Stimulated activated CD4-positive, alpha-beta T cell treated with anti-CD3 and anti-CD28 coated beads, Interleukin-15, amount 100 ng/mL, for 48 hours (primary cell): ENCODE data around the gene C22orf23.
"Not testable (repeated sequence)": the region's sequence is repeated elsewhere in the genome, so short reads cannot be mapped to it uniquely, and the experiment has no call there.

Experiments
- DNase-seq, 2 donors: peaks; one replicate each; pipeline ENCODE4 v3.0.0-alpha.2; 2020; ENCODE audit warnings: low read depth in 2 of 2

The C22orf23 gene

DNA sequence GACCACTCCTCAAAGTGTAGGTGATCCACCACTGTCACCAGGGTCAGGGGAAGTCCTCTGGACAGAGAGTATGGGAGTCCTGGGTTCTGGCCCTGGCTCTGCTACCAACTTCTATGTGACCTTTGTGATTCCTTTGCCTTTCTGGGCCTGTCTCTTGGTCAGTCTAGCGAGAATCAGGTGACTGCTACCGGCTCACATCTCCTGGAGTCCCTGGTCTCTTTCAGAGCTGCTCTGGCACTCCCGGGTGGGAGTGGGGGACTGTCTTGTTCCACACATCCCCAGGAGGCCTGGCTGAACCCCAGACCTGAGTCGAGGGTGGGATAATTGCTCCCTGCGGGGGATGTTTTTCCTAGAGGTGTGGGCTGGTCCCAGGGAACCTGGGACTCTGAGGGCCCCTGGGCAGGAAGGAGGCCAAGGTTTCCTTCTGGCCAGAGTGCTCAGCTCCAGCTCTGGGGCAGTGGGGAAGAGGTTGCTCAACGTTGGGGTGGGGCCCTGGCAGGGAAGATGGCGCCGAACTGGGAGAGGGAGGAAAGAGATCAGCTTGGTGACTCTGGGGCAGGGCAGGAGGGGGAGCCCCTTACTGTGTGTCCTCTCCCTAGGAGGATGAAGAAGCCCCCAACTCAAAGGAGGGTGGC lies 28.9 kb upstream of the C22orf23 start:
- DNase-seq = no peak

GRCh38 chr22:37981282-37982011 lies 28.0 kb upstream of the C22orf23 start:
- no peak for DNase-seq

- no peak for DNase-seq
These were observed 26.4 kb upstream of the C22orf23 start for GRCh38 chr22:37979782-37980181.

DNA sequence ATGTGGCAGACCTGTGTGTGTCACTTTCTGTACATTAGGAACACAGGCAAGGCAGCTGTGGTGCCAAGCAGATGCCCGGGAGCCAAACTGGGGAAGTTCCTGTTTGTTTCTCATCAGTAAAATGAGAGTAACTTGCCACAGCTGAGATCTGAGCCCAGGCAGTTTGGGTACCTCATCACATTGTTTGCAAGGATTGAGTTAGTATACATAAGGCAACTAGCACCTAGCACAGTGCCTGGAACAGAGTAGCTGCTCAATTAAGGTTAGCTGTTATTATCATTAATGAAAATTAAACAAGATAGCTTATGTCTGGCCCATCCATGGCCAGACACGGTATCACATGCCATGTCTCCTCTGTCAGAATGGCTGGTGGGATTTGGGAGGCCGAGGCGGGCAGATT lies 23.1 kb upstream of the C22orf23 start:
- DNase-seq = no peak

GRCh38 chr22:37976022-37976421 lies 22.6 kb upstream of the C22orf23 start:
- DNase-seq = not testable (repeated sequence)

DNA sequence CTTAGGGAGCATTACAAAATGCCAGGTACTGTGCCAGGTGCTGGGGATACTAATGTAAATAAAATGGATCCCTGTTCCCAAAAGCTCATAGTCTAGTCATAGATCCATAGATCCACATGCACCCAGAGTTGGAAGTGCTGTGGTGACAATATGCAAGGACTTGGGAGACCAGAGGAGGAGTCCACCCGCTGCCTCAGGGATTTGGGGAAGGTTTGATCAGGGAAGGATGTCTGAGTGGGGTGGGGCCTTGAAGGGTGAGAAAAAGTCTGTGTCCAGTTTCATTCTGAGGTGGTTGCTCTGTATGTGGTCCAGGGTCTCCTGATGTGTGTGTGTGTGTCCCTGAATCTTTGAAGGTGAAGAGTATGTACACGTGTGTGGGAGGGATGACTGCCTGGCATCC lies 21.8 kb upstream of the C22orf23 start:
- DNase-seq = no peak

DNA sequence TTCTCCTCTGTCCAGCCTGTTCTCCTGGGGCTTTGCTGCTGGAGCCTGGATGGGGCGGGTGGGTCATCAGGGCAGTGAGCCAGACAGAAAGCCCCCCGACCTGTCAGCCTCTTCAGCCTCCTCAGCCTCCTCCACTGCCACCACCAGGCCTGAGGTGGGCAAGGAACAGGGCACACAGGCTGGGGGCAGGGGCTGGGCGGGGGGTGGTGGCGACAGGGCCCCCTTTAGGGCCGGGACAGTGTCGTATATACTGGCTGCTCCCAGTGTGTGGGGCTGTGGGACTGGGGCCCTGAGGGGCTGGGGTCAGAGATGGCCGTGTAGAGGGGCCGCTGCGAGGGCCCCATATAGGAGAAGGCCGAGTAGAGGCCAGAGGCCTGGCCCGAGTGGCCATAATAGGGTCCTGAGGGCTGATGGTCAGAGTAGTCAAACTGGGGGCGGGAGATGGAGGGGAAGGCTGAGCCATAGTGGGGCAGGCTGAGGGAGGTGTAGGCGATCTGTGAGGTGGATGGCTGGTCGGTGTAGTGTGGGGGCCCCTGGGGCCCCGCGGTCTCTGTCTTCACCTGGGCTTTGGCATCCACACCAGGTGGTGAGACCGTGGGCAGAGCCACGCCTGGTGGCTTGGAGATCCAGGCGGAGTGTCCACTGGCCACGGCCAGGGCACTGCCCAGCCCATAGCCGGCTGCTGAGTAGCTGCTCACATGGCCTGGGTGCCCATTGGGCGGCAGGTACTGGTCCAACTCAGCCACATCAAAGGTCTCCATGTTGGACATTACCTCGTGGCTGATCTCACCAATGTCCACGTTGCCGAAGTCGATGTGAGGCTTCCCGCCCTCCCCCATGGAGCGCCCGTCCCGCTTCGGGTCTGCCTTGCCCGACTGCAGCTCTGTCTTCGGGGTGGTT lies 20.1 kb upstream of the C22orf23 start:
- DNase-seq = no peak

DNA sequence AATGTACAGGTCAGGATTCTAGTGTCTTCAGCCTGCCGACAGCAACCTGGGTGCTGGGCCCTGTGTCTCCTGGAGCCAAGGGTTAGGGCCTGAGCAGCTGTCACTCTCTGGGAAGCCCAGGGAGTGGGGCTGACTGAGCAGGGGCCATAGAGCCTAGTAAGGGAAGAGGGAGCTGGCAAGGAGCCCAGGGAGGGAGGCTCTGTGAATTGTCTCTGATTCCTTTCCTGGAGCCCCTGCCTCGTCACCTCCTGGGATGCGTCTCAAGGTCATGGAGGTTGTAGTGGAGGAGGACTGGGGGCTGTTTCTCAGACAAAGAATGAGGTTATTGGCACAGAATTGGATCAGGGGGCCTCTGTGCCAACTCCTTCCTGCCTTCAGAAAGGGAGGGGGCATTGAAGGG lies 19.1 kb upstream of the C22orf23 start:
- no peak for DNase-seq

GRCh38 chr22:37971475-37972434 lies 18.4 kb upstream of the C22orf23 start:
- no peak for DNase-seq

GRCh38 chr22:37970864-37971263 lies 17.5 kb upstream of the C22orf23 start:
- no peak for DNase-seq

DNA sequence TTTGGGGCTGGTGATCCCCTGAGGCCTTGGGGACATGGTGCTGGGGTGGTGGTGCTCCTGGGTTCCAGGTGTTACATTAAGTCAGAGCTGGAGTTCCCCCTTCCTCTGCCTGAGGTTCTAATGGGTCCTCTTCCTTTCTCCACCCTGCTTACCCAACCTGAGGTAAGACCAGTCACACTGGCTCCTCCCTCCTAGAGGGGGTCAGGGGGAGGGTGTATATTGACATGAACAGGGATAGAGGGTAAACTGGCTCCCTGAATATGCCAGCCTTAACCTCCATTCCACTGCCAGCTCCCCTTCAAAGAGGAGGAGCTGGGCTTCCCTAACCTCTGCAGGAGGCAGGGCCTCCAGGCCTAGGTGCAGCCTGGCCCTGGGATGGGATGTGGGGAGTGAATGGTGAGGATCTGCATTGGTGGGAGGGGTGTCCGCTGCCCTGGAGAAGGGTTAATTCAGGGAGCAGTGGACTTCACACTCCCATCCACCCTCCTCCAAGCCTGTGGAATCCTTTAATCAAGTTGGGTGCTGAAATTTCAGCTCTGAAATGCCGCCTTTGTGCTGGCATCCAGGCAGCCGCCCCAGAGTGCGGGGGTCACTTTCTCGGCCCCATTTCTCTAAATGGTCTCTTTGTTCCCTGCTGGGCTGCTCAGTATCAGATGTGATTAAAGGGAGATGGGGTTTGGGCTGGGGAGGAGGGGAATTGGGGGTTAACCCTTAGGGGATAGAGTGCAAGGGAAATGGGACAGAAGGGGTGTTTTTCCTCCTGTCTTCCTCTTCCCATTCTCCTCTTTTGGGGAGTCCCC lies 15.3 kb upstream of the C22orf23 start:
- DNase-seq = no peak

DNA sequence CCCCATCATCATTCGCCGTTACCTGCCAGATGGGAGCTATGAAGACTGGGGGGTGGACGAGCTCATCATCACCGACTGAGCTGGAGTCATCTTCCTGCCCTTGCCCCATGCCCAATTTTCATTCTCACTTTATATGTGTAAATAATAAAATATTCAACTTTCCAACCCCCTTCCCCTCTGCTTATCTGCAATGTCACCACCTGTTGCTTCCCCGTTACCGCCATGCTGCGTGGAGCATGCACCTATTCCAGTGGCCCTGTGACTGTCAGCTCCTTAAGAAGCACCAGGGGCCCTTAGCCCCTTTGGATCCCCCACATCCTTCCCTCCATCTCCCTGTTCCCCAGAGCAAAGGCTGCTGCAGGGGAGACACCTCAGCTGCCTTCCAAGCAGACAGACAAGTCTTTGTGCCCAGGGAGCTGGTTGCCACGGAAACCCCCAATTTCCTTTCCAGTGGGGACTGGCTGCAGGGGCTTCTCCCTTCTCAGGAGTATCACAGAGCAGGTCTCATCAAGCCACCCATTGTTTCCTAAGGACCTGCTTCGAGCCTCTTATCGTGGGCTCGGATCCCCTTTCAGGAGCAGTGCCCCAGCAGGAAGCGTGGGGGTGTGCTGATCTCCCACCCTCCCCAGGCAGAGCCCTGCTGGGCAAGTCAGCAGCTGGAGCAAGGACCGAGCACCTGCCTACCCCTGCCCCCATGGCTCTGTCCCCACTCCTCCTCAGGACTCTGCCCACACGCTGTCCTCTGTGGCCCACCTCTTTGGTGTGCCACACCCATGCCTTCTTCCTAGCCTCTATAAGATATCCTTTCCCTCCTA lies 14.4 kb upstream of the C22orf23 start:
- no peak for DNase-seq

DNA sequence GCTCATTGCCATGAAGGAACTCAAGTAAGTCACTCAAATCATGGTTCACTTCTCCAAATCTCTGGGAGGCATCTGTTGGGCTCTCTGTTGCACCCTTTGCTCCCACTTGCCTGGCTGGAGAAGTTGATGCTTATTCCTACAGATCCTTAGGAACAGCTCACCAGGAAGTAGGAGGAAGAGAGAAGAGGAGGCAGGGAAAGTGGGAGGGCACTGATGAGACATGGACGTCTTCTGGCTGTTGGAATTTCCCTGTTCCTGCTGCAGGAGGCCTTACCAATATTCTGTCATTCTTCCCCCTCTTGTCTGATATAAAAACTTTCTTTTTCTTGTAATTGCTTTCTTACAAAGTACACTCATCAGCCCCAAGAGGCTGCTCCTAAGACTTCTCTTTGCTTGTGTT lies 13.7 kb upstream of the C22orf23 start:
- DNase-seq = no peak

GRCh38 chr22:37965940-37966664 lies 12.7 kb upstream of the C22orf23 start:
- no peak for DNase-seq

GRCh38 chr22:37961062-37961461 lies 7.7 kb upstream of the C22orf23 start:
- no peak for DNase-seq

DNA sequence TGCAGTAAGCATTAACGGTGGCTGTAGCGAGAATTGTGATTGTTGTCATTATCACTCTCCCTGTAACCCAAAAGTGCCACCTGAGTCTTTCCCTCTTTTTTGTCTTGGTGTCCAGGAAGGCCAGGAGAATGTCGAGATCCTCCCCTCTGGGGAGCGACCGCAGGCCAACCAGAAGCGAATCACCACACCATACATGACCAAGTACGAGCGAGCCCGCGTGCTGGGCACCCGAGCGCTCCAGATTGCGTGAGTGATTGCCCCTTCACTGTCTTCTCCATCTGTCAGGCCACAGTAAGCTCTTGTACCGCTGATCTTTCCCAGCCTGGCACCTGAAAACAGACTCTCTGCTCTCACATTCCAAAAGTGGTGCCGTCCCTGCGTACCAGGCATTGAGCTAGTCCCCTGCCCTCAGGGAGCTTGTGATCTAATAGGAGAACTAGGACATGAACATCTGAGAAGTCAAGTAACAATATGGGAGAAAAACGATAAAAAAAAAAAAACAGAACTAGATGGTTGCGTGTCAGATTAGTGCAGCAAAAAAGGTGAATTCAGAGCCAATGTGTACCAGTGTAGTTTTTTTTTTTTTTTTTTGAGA lies 5.9 kb upstream of the C22orf23 start:
- DNase-seq = no peak

- no peak for DNase-seq
These were observed 3.8 kb upstream of the C22orf23 start for GRCh38 chr22:37957232-37957631.

DNA sequence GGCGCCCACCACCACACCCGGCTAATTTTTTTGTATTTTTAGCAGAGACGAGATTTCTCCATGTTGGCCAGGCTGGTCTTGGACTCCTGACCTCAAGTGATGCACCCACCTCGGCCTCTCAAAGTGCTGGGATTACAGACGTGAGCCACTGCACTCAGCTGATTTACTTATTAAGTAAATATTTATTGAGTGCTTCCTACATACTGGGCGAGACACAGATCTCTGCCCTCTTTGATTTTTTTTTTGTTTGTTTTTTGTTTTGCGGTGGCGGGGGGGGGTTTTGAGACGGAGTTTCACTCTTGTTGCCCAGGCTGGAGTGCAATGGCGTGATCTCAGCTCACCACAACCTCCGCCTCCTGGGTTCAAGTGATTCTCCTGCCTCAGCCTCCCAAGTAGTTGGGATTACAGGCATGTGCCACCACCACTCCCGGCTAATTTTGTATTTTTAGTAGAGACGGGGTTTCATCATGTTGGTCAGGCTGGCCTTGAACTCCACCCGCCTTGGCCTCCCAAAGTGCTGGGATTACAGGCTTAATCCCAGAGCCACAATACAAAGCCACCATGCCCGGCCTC lies 2.5 kb upstream of the C22orf23 start:
- DNase-seq = not testable (repeated sequence)
